CD4-positive, alpha-beta T cell treated with Interleukin-15 for 4 hours (primary cell): ENCODE results near the gene OPN1MW2.
"Not testable (repeated sequence)": the region's sequence is repeated elsewhere in the genome, so short reads cannot be mapped to it uniquely, and the experiment has no call there.

Experiments used
- DNase-seq: peaks from one replicate; pipeline ENCODE4 v3.0.0-alpha.2; 2020; ENCODE audit warnings: low spot score

The OPN1MW2 gene

GRCh38 chrX:154269245-154269644 lies 49.7 kb downstream of the OPN1MW2 start:
- DNase-seq: not testable (repeated sequence)
